Sigmoid colon (tissue), 4 donors: Measurements from ENCODE around the gene RHOB.
A peak's percentile ranks its signal among the peaks of the same experiment; 100 is the strongest.

Experiments used
- CTCF ChIP-seq, 4 experiments: fragments of 450-650 bp in 3 of 4; fragments of 200-600 bp in 1 of 4; IDR thresholded peaks; one replicate each; pipeline ENCODE4 v1.5.1; 2016 to 2019; ENCODE audit warnings: antibody characterized with exemption in 4 of 4, mild to moderate bottlenecking in 3 of 4, moderate library complexity in 2 of 4
- EP300 ChIP-seq, 4 donors: sonication (generic); formaldehyde crosslinking; IDR thresholded peaks; one replicate each; pipeline ENCODE4 v1.6.1; 2017; ENCODE audit warnings: antibody characterized with exemption in 4 of 4
- POLR2A ChIP-seq, 2 donors: fragments of 450-650 bp; IDR thresholded peaks; one replicate each; pipeline ENCODE4 v1.6.1; 2016; ENCODE audit warnings: antibody characterized with exemption in 2 of 2, mild to moderate bottlenecking in 2 of 2, moderate library complexity in 2 of 2
- POLR2AphosphoS5 ChIP-seq, 4 donors: sonication (generic); formaldehyde crosslinking; IDR thresholded peaks; one replicate each; pipeline ENCODE4 v1.6.1; 2017; ENCODE audit warnings: antibody characterized with exemption in 4 of 4

GRCh38 chr2:20456116-20456571, 9.3 kb downstream of the RHOB start:
- TF ChIP-seq CTCF (IDR thresholded peaks at IDR 0.05), result peak in 1 of 4 experiments; percentile 10
- no peak for TF ChIP-seq EP300 (IDR thresholded peaks at IDR 0.05)
- no peak for TF ChIP-seq POLR2A (IDR thresholded peaks at IDR 0.05)
- TF ChIP-seq POLR2AphosphoS5 (IDR thresholded peaks at IDR 0.05), result peak in 3 of 4 donors; percentile 4 to 9 (median 6)
